ENCODE results near the gene STAB1.

DNA sequence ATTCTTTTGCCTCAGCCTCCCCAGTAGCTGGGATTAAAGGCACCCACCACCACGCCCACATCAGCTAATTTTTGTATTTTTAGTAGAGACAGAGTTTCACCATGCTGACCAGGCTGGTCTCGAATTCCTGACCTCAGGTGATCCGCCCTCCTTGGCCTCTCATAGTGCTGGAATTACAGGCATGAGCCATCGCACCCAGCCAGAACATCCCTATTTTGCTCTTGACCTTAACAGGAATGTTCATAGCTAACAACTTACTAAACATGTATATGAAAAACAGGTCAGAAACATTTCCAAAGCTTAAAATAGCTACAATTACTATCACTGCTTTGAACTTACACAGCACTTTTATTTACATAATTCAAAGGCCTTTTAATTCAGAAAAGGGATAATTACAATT lies 74.9 kb downstream of the STAB1 start:
- TF ChIP-seq EZH2 (IDR thresholded peaks at IDR 0.05; ENCODE audit: insufficient read depth, poor library complexity, severe bottlenecking) (no peak), EZH2phosphoT487 (IDR thresholded peaks at IDR 0.05; ENCODE audit: insufficient read depth, low read depth) (no peak)
